ENCODE results near the gene SNX33.

DNA sequence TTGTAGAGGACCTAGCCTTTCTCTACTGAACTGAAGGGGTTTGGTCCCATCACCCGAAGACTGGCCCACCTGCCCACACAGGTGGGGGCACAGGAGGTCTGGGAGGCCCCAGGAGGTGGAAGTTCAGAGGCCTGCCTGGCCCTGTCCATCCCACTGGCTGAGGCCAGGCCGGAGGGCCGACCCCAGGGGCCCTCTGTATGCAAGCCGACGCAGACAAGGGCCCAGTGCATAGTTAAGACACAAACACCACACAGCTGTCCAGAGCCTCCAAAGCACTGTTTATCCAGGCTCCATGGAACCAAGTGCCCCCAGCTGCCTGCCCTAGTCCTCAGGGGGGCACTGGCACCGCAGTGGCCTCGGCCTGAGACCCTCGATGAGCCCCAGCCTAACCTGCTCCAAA is 26.7 kb downstream of the SNX33 start:
- no peak for TF ChIP-seq POLR2A (IDR thresholded peaks at IDR 0.05)
- no peak for TF ChIP-seq CTCF (IDR thresholded peaks at IDR 0.05)
- TF ChIP-seq EP300 (IDR thresholded peaks at IDR 0.05) = no peak
